GM12878 (cell line): Measurements from ENCODE around the gene MRM3. TPM values are rescaled to one million over a fixed set of nuclear protein-coding genes. Genes with fewer than 3 reads are reported as not detected.

Experiments used
- CBX3 ChIP-seq: fragments of 200-600 bp; sonication (generic); IDR thresholded peaks from 2 replicates; pipeline ENCODE4 v1.6.1; 2016; ENCODE audit warnings: low read depth, borderline replicate concordance
- CHD2 ChIP-seq: IDR thresholded peaks from 2 replicates; pipeline ENCODE4 v1.6.1; 2011; ENCODE audit warnings: low read depth, low read length, improper control_type of control experiment, borderline replicate concordance
- ESRRA ChIP-seq: IDR thresholded peaks from 2 replicates; pipeline ENCODE4 v1.6.1; 2012; ENCODE audit warnings: mild to moderate bottlenecking, low read length, improper control_type of control experiment
- EZH2 ChIP-seq: IDR thresholded peaks from 2 replicates; pipeline ENCODE4 v1.6.1; 2012; ENCODE audit warnings: low read depth, mild to moderate bottlenecking, control low read depth, inconsistent platforms, low read length, borderline replicate concordance; ENCODE audit not compliant: control insufficient read depth
- FOXK2 ChIP-seq: fragments of 450-650 bp; IDR thresholded peaks from 2 replicates; pipeline ENCODE4 v1.6.1; 2017; ENCODE audit warnings: mild to moderate bottlenecking, moderate library complexity
- FOXM1 ChIP-seq: IDR thresholded peaks from 2 replicates; pipeline ENCODE4 v1.6.1; 2012; ENCODE audit warnings: low read depth, mild to moderate bottlenecking, inconsistent platforms, low read length, moderate library complexity
- HDAC2 ChIP-seq: fragments of 200-600 bp; sonication (generic); IDR thresholded peaks from 2 replicates; pipeline ENCODE4 v1.6.1; 2017
- KAT2A ChIP-seq: conservative IDR thresholded peaks from 2 replicates; pipeline ENCODE4 v1.6.1; 2011; ENCODE audit warnings: low read depth, low read length; ENCODE audit not compliant: control insufficient read depth
- LARP7 ChIP-seq: fragments of 450-650 bp; IDR thresholded peaks from 2 replicates; pipeline ENCODE4 v1.6.1; 2017; ENCODE audit warnings: mild to moderate bottlenecking
- MTA2 ChIP-seq: fragments of 450-650 bp; IDR thresholded peaks from 2 replicates; pipeline ENCODE4 v1.6.1; 2016; ENCODE audit warnings: low read depth, mild to moderate bottlenecking, moderate library complexity
- MTA3 ChIP-seq: IDR thresholded peaks from 2 replicates; pipeline ENCODE4 v1.6.1; 2012; ENCODE audit warnings: low read length, inconsistent platforms, borderline replicate concordance
- MXI1 ChIP-seq: fragments of 150-350 bp; IDR thresholded peaks from 2 replicates; pipeline ENCODE4 v1.6.1; 2011; ENCODE audit warnings: low read depth, mild to moderate bottlenecking, inconsistent platforms, low read length, improper control_type of control experiment
- NBN ChIP-seq: fragments of 450-650 bp; IDR thresholded peaks from 2 replicates; pipeline ENCODE4 v1.6.1; 2016
- POLR2A ChIP-seq: IDR thresholded peaks from 2 replicates; pipeline ENCODE4 v1.6.1; 2011; ENCODE audit warnings: low read depth, mild to moderate bottlenecking, low read length
- SIN3A ChIP-seq: IDR thresholded peaks from 2 replicates; pipeline ENCODE4 v1.6.1; 2012; ENCODE audit warnings: low read depth, low read length, improper control_type of control experiment
- STAT1 ChIP-seq: fragments of 450-650 bp; conservative IDR thresholded peaks from 2 replicates; pipeline ENCODE4 v1.6.1; 2014; ENCODE audit warnings: antibody characterized with exemption, mild to moderate bottlenecking
- TAF1 ChIP-seq: IDR thresholded peaks from 2 replicates; pipeline ENCODE4 v1.6.1; 2011; ENCODE audit warnings: mild to moderate bottlenecking, low read depth, low read length, borderline replicate concordance
- TARDBP ChIP-seq: IDR thresholded peaks from 2 replicates; pipeline ENCODE4 v1.6.1; 2016; ENCODE audit warnings: borderline replicate concordance
- TCF3 ChIP-seq: IDR thresholded peaks from 2 replicates; pipeline ENCODE4 v1.6.1; 2012; ENCODE audit warnings: low read depth, mild to moderate bottlenecking, low read length, borderline replicate concordance; ENCODE audit not compliant: insufficient read depth
- ZNF217 ChIP-seq: fragments of 450-650 bp; IDR thresholded peaks from 2 replicates; pipeline ENCODE4 v1.6.1; 2017; ENCODE audit warnings: antibody characterized with exemption, mild to moderate bottlenecking
- polyA plus RNA-seq, 11 experiments: library from polyadenylated mRNA; depleted of rRNA in 4 of 11; unstranded in 6 of 11; stranded (reverse) in 5 of 11; fragments of >200 nt; fragmentation: Nextera tagmentation in 4 of 11; fragmentation: Illumina TruSeq in 1 of 11; extraction: Ambion mirVana in 4 of 11; extraction: Trizol in 1 of 11; gene quantifications; 1 replicate in 1 of 11; 2 replicates in 10 of 11; pipeline versions ENCODE4 v1.2.1 to v1.2.3, GENCODE V29; 2011 to 2016; ENCODE audit warnings: inconsistent platforms in 2 of 11, missing spikeins in 2 of 11, low read depth in 1 of 11
- total RNA-seq, 4 experiments: library from RNA; depleted of rRNA in 3 of 4; stranded (reverse); fragments of >200 nt in 3 of 4; fragmentation: Illumina TruSeq in 1 of 4; extraction: Trizol in 1 of 4; gene quantifications; 2 replicates each; pipeline versions ENCODE4 v1.2.1 to v1.2.3, GENCODE V29; 2013 to 2021
- TF ChIP-seq, protein P1 (sequence below): fragments of 450-650 bp; IDR thresholded peaks from 2 replicates; pipeline ENCODE4 v1.6.1; 2017; ENCODE audit warnings: mild to moderate bottlenecking, moderate library complexity
- TF ChIP-seq, protein P2 (sequence below): IDR thresholded peaks from 2 replicates; pipeline ENCODE4 v1.6.1; 2012; ENCODE audit warnings: low read length, inconsistent platforms
- TF ChIP-seq, protein P3 (sequence below): fragments of 450-650 bp; IDR thresholded peaks from 2 replicates; pipeline ENCODE4 v1.6.1; 2017; ENCODE audit warnings: mild to moderate bottlenecking, low read depth, inconsistent platforms; ENCODE audit not compliant: poor library complexity, severe bottlenecking
- TF ChIP-seq, protein P4 (sequence below): fragments of 450-650 bp; conservative IDR thresholded peaks from 2 replicates; pipeline ENCODE4 v1.6.1; 2017; ENCODE audit warnings: mild to moderate bottlenecking, moderate library complexity

Gene MRM3
- total and polyA plus RNA-seq, 10 of the 15 experiments (the other 5 are each of a cell fraction or from before 2014, with no cell fraction given): 2.3 to 48.9 (median 26.6) TPM

DNA sequence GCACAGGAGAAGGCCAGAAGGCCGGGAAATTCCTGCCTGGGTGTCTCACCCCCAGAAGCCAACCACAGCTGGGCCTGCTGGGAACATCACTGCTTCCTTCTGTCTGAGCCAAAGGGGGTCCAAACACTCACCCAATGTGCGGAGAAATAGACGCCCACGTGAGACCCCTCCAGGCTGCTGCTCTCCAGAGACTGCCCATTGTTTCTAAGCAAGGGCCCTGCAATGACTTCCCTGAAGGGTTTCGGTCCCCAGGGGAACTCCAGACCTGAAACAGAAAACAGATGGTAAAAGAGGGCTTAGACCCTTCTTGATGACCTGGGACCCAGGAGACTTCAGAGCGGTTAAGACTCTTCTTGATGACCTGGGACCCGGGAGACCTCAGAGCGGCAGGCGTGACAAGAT lies 41.3 kb downstream of the MRM3 start (continued):
- TF ChIP-seq, protein P1, sequence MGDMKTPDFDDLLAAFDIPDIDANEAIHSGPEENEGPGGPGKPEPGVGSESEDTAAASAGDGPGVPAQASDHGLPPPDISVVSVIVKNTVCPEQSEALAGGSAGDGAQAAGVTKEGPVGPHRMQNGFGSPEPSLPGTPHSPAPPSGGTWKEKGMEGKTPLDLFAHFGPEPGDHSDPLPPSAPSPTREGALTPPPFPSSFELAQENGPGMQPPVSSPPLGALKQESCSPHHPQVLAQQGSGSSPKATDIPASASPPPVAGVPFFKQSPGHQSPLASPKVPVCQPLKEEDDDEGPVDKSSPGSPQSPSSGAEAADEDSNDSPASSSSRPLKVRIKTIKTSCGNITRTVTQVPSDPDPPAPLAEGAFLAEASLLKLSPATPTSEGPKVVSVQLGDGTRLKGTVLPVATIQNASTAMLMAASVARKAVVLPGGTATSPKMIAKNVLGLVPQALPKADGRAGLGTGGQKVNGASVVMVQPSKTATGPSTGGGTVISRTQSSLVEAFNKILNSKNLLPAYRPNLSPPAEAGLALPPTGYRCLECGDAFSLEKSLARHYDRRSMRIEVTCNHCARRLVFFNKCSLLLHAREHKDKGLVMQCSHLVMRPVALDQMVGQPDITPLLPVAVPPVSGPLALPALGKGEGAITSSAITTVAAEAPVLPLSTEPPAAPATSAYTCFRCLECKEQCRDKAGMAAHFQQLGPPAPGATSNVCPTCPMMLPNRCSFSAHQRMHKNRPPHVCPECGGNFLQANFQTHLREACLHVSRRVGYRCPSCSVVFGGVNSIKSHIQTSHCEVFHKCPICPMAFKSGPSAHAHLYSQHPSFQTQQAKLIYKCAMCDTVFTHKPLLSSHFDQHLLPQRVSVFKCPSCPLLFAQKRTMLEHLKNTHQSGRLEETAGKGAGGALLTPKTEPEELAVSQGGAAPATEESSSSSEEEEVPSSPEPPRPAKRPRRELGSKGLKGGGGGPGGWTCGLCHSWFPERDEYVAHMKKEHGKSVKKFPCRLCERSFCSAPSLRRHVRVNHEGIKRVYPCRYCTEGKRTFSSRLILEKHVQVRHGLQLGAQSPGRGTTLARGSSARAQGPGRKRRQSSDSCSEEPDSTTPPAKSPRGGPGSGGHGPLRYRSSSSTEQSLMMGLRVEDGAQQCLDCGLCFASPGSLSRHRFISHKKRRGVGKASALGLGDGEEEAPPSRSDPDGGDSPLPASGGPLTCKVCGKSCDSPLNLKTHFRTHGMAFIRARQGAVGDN: peak; percentile 45; the same call in 1 of the 2 replicates
- no peak for TF ChIP-seq CBX3
- TF ChIP-seq ZNF217: no peak
- TF ChIP-seq, protein P2, sequence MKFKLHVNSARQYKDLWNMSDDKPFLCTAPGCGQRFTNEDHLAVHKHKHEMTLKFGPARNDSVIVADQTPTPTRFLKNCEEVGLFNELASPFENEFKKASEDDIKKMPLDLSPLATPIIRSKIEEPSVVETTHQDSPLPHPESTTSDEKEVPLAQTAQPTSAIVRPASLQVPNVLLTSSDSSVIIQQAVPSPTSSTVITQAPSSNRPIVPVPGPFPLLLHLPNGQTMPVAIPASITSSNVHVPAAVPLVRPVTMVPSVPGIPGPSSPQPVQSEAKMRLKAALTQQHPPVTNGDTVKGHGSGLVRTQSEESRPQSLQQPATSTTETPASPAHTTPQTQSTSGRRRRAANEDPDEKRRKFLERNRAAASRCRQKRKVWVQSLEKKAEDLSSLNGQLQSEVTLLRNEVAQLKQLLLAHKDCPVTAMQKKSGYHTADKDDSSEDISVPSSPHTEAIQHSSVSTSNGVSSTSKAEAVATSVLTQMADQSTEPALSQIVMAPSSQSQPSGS: no peak
- TF ChIP-seq, protein P3, sequence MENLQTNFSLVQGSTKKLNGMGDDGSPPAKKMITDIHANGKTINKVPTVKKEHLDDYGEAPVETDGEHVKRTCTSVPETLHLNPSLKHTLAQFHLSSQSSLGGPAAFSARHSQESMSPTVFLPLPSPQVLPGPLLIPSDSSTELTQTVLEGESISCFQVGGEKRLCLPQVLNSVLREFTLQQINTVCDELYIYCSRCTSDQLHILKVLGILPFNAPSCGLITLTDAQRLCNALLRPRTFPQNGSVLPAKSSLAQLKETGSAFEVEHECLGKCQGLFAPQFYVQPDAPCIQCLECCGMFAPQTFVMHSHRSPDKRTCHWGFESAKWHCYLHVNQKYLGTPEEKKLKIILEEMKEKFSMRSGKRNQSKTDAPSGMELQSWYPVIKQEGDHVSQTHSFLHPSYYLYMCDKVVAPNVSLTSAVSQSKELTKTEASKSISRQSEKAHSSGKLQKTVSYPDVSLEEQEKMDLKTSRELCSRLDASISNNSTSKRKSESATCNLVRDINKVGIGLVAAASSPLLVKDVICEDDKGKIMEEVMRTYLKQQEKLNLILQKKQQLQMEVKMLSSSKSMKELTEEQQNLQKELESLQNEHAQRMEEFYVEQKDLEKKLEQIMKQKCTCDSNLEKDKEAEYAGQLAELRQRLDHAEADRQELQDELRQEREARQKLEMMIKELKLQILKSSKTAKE: no peak
- no peak for TF ChIP-seq ESRRA
- no peak for TF ChIP-seq CHD2
- no peak for TF ChIP-seq HDAC2
- TF ChIP-seq MXI1: no peak
- TF ChIP-seq, protein P4, sequence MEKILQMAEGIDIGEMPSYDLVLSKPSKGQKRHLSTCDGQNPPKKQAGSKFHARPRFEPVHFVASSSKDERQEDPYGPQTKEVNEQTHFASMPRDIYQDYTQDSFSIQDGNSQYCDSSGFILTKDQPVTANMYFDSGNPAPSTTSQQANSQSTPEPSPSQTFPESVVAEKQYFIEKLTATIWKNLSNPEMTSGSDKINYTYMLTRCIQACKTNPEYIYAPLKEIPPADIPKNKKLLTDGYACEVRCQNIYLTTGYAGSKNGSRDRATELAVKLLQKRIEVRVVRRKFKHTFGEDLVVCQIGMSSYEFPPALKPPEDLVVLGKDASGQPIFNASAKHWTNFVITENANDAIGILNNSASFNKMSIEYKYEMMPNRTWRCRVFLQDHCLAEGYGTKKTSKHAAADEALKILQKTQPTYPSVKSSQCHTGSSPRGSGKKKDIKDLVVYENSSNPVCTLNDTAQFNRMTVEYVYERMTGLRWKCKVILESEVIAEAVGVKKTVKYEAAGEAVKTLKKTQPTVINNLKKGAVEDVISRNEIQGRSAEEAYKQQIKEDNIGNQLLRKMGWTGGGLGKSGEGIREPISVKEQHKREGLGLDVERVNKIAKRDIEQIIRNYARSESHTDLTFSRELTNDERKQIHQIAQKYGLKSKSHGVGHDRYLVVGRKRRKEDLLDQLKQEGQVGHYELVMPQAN: no peak
- TF ChIP-seq STAT1: no peak
- no peak for TF ChIP-seq TARDBP
- no peak for TF ChIP-seq FOXM1
- TF ChIP-seq EZH2: no peak
- TF ChIP-seq LARP7: no peak
- TF ChIP-seq NBN: no peak
- TF ChIP-seq KAT2A: no peak
- no peak for TF ChIP-seq TAF1
- peak; percentile 27; the same call in 1 of the 2 replicates for TF ChIP-seq MTA2
- TF ChIP-seq MTA3: no peak
- no peak for TF ChIP-seq POLR2A
- no peak for TF ChIP-seq FOXK2
- no peak for TF ChIP-seq SIN3A
- no peak for TF ChIP-seq TCF3
